ENCODE results near the gene RALGPS2.
"Not testable (repeated sequence)": the region's sequence is repeated elsewhere in the genome, so short reads cannot be mapped to it uniquely, and the experiment has no call there.

RALGPS2 gene

DNA sequence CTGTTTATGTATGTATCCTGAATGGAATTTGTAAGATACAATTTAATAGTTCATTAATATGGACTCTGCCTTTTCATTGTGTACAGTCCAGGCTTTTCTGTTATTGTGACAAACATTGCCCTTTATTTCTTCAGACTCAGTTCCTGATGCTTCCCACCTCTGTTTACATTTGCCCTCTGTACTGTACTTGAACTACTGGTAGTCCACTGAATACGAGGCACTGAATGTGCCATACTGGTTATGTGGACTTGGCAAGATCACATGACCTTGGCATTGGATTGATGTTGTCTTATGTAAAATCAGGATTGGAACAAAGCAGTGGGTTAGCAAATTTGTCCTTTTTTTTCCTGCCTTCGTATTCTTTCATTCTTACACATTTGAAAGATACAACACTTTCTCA is 27.8 kb downstream of the RALGPS2 start:
- no peak for DNase-seq (ENCODE audit: insufficient read length, low spot score)
- TF ChIP-seq TAF1 (IDR thresholded peaks at IDR 0.05; ENCODE audit: low read depth, low read length) (no peak), PAX5 (IDR thresholded peaks at IDR 0.05; ENCODE audit: insufficient read depth, low read length, severe bottlenecking) (no peak), POLR2A (IDR thresholded peaks at IDR 0.05; ENCODE audit: low read depth, low read length) (no peak), SPI1 (IDR thresholded peaks at IDR 0.05; ENCODE audit: low read depth, low read length) (no peak), POU2F2 (IDR thresholded peaks at IDR 0.05; ENCODE audit: low read depth, low read length) (no peak), POLR2AphosphoS5 (IDR thresholded peaks at IDR 0.05; ENCODE audit: low read depth, low read length) (no peak)
- no peak for FAIRE-seq

DNA sequence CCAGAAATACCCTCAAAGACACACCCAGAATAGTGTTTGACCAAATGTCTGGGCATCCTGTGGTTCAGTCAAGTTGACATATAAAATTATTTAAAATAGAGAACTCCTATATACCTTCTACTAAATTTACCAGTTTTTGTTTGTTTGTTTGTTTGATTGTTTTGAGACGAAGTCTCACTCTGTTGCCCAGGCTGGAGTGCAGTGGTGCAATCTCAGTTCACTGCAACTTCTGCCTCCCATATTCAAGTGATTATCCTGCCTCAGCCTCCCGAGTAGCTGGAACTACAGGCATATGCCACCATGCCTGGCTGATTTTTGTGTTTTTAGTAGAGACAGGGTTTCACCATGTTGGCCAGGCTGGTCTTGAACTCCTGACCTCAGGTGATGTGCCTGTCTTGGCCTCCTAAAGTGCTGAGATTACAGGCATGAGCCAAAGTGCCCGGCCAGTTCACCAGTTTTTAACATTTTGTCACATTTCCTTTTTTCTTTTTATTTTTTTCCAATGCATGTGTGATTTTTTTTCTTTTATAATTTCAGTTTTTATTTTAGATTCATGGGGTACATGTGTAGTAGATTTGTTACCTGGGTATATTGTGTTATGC is 29.7 kb downstream of the RALGPS2 start:
- not testable (repeated sequence) for DNase-seq (ENCODE audit: insufficient read length, low spot score); FAIRE-seq

DNA sequence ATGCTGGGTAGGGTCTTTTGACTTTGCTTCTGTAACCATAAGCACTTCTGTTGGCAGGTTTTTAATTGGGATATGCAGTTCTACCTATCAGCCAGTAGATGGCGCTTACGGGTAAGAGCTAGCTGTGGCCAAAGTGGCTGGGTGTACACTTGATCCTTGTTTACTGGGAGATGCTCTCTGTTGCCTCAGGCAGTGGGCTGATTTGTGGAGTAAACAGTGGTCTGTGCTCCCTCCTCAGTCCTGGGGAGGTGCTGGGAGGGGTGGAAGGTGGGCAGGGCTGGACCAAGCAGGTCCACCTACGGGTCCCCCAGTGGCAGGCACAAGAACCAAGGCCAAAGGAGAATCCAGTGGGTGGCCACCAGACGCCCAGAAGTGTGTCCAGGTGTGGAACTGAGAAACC is 43.4 kb downstream of the RALGPS2 start:
- TF ChIP-seq POLR2AphosphoS5 (IDR thresholded peaks at IDR 0.05; ENCODE audit: low read depth, low read length), result no peak
- no peak for TF ChIP-seq POU2F2 (IDR thresholded peaks at IDR 0.05; ENCODE audit: low read depth, low read length)
- TF ChIP-seq SPI1 (IDR thresholded peaks at IDR 0.05; ENCODE audit: low read depth, low read length), result no peak
- TF ChIP-seq POLR2A (IDR thresholded peaks at IDR 0.05; ENCODE audit: low read depth, low read length), result no peak
- TF ChIP-seq PAX5 (IDR thresholded peaks at IDR 0.05; ENCODE audit: insufficient read depth, low read length, severe bottlenecking), result no peak
- TF ChIP-seq TAF1 (IDR thresholded peaks at IDR 0.05; ENCODE audit: low read depth, low read length), result no peak
- peak; percentile 19 for DNase-seq (ENCODE audit: insufficient read length, low spot score)
- FAIRE-seq, result peak; percentile 72

- no peak for TF ChIP-seq POLR2A (IDR thresholded peaks at IDR 0.05; ENCODE audit: low read depth, low read length)
- DNase-seq (ENCODE audit: insufficient read length, low spot score) (no peak), FAIRE-seq (no peak)
These were observed 47.9 kb downstream of the RALGPS2 start for GRCh38 chr1:178772952-178773351.

DNA sequence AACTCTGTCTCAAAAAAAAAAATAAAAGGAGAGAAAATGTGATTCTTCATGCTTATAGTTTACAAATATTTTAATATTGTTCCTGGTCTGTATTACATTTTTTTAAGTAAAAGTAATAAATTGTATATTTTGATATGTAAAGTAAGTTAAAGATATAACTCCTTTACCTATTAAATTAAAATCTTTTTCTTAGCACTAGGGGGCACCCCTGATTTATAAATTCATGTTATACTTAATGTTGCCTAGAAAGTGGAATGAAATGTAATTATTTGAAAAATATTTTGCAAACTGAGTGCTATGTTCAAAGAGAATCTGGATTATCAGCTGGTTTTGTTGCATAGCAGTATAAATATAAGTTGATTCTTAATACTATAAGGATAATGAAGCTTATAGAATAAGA is 49.2 kb downstream of the RALGPS2 start:
- DNase-seq (ENCODE audit: insufficient read length, low spot score) (no peak), FAIRE-seq (no peak)
- no peak for TF ChIP-seq POLR2AphosphoS5 (IDR thresholded peaks at IDR 0.05; ENCODE audit: low read depth, low read length)
- TF ChIP-seq POLR2A (IDR thresholded peaks at IDR 0.05; ENCODE audit: low read depth, low read length), result no peak
- TF ChIP-seq SPI1 (IDR thresholded peaks at IDR 0.05; ENCODE audit: low read depth, low read length), result no peak
- TF ChIP-seq POU2F2 (IDR thresholded peaks at IDR 0.05; ENCODE audit: low read depth, low read length), result no peak
- TF ChIP-seq TAF1 (IDR thresholded peaks at IDR 0.05; ENCODE audit: low read depth, low read length), result no peak
- TF ChIP-seq PAX5 (IDR thresholded peaks at IDR 0.05; ENCODE audit: insufficient read depth, low read length, severe bottlenecking), result no peak

GRCh38 chr1:178776553-178776952 is 51.5 kb downstream of the RALGPS2 start:
- no peak for FAIRE-seq
- DNase-seq (ENCODE audit: insufficient read length, low spot score), result no peak
- TF ChIP-seq PAX5 (IDR thresholded peaks at IDR 0.05; ENCODE audit: insufficient read depth, low read length, severe bottlenecking) (no peak), TAF1 (IDR thresholded peaks at IDR 0.05; ENCODE audit: low read depth, low read length) (no peak), POU2F2 (IDR thresholded peaks at IDR 0.05; ENCODE audit: low read depth, low read length) (no peak), SPI1 (IDR thresholded peaks at IDR 0.05; ENCODE audit: low read depth, low read length) (no peak), POLR2AphosphoS5 (IDR thresholded peaks at IDR 0.05; ENCODE audit: low read depth, low read length) (no peak), POLR2A (IDR thresholded peaks at IDR 0.05; ENCODE audit: low read depth, low read length) (no peak)

GRCh38 chr1:178781533-178782330 is 56.7 kb downstream of the RALGPS2 start:
- TF ChIP-seq SPI1 (IDR thresholded peaks at IDR 0.05; ENCODE audit: low read depth, low read length) (no peak), PAX5 (IDR thresholded peaks at IDR 0.05; ENCODE audit: insufficient read depth, low read length, severe bottlenecking) (no peak), POU2F2 (IDR thresholded peaks at IDR 0.05; ENCODE audit: low read depth, low read length) (no peak), POLR2AphosphoS5 (IDR thresholded peaks at IDR 0.05; ENCODE audit: low read depth, low read length) (no peak), POLR2A (IDR thresholded peaks at IDR 0.05; ENCODE audit: low read depth, low read length) (no peak), TAF1 (IDR thresholded peaks at IDR 0.05; ENCODE audit: low read depth, low read length) (no peak)
- DNase-seq (ENCODE audit: insufficient read length, low spot score), result no peak
- FAIRE-seq, result no peak

GRCh38 chr1:178784131-178784536 is 59.1 kb downstream of the RALGPS2 start:
- TF ChIP-seq PAX5 (IDR thresholded peaks at IDR 0.05; ENCODE audit: insufficient read depth, low read length, severe bottlenecking), result no peak
- FAIRE-seq (no peak), DNase-seq (ENCODE audit: insufficient read length, low spot score) (no peak)

GRCh38 chr1:178792394-178792793 is 67.3 kb downstream of the RALGPS2 start:
- DNase-seq (ENCODE audit: insufficient read length, low spot score), result no peak
- TF ChIP-seq PAX5 (IDR thresholded peaks at IDR 0.05; ENCODE audit: insufficient read depth, low read length, severe bottlenecking), result no peak
- TF ChIP-seq POLR2A (IDR thresholded peaks at IDR 0.05; ENCODE audit: low read depth, low read length), result no peak
- TF ChIP-seq SPI1 (IDR thresholded peaks at IDR 0.05; ENCODE audit: low read depth, low read length), result no peak
- FAIRE-seq, result no peak

- no peak for TF ChIP-seq POU2F2 (IDR thresholded peaks at IDR 0.05; ENCODE audit: low read depth, low read length)
- TF ChIP-seq POLR2A (IDR thresholded peaks at IDR 0.05; ENCODE audit: low read depth, low read length), result no peak
- TF ChIP-seq SPI1 (IDR thresholded peaks at IDR 0.05; ENCODE audit: low read depth, low read length), result no peak
- no peak for TF ChIP-seq TAF1 (IDR thresholded peaks at IDR 0.05; ENCODE audit: low read depth, low read length)
- TF ChIP-seq POLR2AphosphoS5 (IDR thresholded peaks at IDR 0.05; ENCODE audit: low read depth, low read length), result no peak
- no peak for TF ChIP-seq PAX5 (IDR thresholded peaks at IDR 0.05; ENCODE audit: insufficient read depth, low read length, severe bottlenecking)
- DNase-seq (ENCODE audit: insufficient read length, low spot score), result no peak
- FAIRE-seq, result no peak
These were observed 71.0 kb downstream of the RALGPS2 start for GRCh38 chr1:178796013-178796412.
